Measurements from ENCODE around the gene FBXL5.
A peak's percentile ranks its signal among the peaks of the same experiment; 100 is the strongest.

FBXL5 gene

GRCh38 chr4:15681067-15681371, 25.9 kb upstream of the FBXL5 start:
- FAIRE-seq: no peak
- DNase-seq (ENCODE audit: extremely low spot score, insufficient read length, low read depth): no peak

GRCh38 chr4:15677507-15677988, 22.4 kb upstream of the FBXL5 start:
- DNase-seq (ENCODE audit: extremely low spot score, insufficient read length, low read depth): no peak
- FAIRE-seq: peak; percentile 59

DNA sequence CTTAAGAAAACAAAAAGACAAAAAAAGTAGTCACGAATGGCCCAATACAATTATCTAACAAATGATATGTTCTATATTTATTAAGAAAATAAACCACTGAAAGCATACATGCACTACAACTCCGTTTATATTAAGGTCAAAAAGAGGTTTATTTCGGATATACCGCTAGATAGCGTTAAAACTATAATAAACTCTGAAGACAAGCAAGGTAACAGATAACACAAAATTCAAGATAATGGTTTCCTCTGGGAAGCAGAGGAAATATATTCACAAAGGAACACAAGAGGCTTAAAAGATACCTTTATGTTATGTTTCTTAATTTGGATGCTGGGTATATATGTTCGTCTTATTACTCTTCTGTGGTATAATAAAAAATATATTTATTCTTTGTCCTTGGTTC, 21.7 kb upstream of the FBXL5 start:
- no peak for DNase-seq (ENCODE audit: extremely low spot score, insufficient read length, low read depth)
- FAIRE-seq: no peak

GRCh38 chr4:15676039-15676438, 20.9 kb upstream of the FBXL5 start:
- DNase-seq (ENCODE audit: extremely low spot score, insufficient read length, low read depth): no peak
- peak; percentile 36 for FAIRE-seq

DNA sequence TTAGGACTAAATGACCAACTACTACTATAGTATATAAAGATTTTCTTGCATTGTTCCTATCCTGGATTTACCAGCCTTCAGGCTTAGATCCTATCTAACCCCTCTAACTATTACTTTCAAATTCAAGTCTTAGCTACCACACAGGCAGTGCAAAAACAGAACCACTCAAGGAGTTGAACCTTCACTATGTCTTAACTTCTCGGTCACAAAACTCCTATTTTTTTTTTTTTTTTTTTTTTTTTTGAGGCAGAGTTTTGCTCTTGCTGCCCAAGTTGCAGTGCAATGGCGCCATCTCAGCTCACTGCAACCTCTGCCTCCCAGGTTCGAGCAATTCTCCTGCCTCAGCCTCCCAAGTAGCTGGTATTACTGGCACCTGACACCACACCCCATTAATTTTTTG, 20.2 kb upstream of the FBXL5 start:
- FAIRE-seq: no peak

DNA sequence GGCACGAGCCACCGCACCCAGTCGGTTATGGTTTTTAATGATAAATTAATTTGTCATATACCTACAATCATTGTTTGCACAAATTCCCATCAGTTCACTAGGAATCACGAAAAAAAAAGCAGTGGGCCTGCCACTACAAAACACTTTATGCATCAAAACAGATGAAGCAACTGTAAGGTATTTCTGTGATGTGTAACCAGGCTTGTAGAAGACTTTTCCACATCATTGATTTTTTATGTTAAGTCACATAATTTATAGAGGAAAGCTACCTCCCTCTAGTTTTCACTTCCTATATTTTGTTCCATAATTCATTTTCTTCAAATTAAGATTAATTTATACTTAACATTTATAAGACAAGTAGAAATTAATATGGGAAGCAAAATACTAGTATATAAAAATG, 19.8 kb upstream of the FBXL5 start:
- FAIRE-seq: no peak

More for the DNA sequence above, 20.2 kb upstream of the FBXL5 start:
- DNase-seq (ENCODE audit: extremely low spot score, insufficient read length, low read depth): no peak

GRCh38 chr4:15674046-15674445, 18.9 kb upstream of the FBXL5 start:
- no peak for DNase-seq (ENCODE audit: extremely low spot score, insufficient read length, low read depth)
- FAIRE-seq: no peak

More for the DNA sequence above, 19.8 kb upstream of the FBXL5 start:
- DNase-seq (ENCODE audit: extremely low spot score, insufficient read length, low read depth): no peak

DNA sequence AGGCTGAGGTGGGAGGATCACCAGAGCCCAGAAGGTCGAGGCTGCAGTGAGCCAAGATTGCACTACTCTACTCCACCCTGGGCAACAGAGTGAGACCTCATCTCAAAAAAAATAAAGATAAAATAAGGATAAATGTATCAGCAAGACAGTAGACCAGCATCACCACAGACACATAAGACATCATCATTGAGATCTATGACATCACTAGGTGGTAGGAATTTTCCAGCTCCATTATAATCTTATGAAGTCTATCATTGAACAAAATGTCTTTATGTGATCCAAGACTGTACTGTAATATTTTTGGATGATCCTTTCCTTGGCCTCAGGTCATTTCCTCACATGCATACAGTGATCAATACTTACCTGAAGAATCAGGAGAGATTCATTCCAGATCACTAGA, 18.2 kb upstream of the FBXL5 start:
- no peak for FAIRE-seq
- DNase-seq (ENCODE audit: extremely low spot score, insufficient read length, low read depth): no peak

DNA sequence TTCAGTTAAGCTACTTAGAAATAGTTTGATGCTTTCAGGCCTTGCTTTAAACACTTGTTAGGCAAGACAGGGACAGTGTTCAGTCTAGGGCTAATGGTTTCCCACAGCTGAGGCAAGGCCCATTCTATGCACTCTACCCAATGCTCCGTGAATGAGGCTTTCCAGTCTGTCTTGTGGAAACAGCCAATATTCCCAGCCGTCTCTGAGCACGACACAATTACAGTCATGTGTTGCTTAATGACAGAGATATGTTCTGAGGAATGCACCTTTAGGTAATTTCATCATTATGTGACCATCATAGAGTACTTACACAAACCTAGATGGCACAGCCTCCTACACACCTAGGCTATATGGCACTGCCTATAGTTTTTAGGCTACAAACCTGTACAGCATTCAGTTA, 16.9 kb upstream of the FBXL5 start:
- FAIRE-seq (no peak), DNase-seq (ENCODE audit: extremely low spot score, insufficient read length, low read depth) (no peak)

- FAIRE-seq: no peak
Observed at GRCh38 chr4:15670576-15670975, 15.4 kb upstream of the FBXL5 start.

DNA sequence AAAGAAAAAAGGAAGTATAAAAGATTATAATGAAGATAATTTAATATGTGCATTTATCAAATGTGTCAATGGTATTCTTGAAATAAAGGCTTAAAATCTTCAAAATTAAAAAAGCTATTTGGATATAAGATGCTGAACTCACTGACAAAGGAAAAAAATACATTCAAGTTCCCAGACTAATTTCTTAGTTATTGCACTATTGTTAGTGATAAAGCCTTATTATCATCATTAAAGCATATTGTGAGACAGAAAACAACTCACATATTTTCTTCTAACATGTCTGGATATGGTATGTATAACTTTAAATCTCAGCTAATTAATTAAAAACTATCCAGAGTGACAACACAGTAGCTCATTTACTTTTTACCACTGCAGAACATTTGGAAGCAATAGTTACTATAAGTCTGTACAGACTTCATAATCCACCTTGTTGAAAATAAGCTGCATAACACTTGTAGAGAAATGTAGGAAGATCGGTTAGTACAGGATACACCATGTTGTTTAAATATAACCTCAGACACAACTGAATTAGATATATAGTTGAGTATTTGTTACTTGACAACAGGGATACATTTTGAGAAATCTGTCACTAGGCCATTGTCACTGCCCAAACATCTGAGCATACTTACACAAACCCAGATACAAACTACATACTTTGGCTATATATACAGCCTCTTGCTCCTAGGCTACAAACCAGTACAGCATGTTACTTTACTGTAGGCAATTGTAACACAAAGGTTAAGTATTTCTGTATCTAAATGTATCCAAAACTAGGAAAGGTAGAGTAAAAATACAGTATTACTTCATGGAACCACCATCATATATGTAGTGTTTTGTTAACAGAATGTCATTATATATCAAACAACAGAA, 13.6 kb upstream of the FBXL5 start:
- FAIRE-seq: no peak

More at GRCh38 chr4:15670576-15670975, 15.4 kb upstream of the FBXL5 start:
- DNase-seq (ENCODE audit: extremely low spot score, insufficient read length, low read depth): no peak

DNA sequence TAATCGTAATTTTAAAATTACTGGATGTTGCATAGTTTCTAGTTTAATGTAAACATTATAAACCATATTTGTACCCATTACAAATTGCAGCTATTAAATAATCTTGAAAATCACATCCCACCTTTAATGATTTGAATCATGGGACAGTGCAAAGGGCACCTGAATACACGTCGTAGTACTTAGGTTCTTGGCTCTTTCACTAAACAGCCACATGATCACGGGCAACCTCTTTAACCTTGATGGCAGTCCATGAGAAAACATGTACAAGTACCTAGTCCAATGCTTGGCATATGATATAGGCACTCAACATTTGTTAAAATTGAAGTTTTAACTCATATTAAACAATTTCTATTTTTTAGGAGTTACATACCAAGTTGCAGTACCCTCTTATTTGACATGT, 11.8 kb upstream of the FBXL5 start:
- DNase-seq (ENCODE audit: extremely low spot score, insufficient read length, low read depth): no peak
- no peak for FAIRE-seq

More for the DNA sequence above, 13.6 kb upstream of the FBXL5 start:
- no peak for DNase-seq (ENCODE audit: extremely low spot score, insufficient read length, low read depth)

DNA sequence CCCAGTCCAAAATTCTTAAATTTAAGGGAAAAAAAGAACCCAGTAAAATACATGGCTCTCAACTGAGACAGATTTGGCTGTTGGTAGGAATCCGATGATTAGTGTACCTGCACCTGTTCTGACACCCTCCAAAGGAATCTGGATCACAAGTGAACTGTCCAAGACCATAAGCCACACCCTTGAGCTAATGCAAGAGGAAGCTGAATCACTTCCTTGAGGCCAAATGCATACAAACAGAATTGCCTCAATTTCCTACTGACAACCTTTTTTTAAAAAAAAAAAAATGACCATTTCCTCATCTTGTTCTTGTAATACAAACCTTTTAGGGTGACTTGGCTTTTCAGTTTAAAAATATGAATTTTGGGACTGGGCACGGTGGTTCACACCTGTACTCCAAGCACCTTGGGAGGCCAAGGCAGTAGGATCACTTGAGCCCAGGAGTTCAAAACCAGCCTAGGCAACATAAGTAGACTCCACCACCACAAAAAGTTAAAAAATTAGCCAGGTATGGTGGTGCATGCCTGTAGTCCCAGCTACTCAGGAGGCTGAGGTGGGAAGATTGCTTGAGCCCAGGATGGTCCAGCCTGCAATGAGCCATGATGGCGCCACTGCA, 10.7 kb upstream of the FBXL5 start:
- DNase-seq (ENCODE audit: extremely low spot score, insufficient read length, low read depth): no peak
- FAIRE-seq: no peak

GRCh38 chr4:15659768-15660570, 4.8 kb upstream of the FBXL5 start:
- DNase-seq (ENCODE audit: extremely low spot score, insufficient read length, low read depth) (no peak), FAIRE-seq (no peak)

DNA sequence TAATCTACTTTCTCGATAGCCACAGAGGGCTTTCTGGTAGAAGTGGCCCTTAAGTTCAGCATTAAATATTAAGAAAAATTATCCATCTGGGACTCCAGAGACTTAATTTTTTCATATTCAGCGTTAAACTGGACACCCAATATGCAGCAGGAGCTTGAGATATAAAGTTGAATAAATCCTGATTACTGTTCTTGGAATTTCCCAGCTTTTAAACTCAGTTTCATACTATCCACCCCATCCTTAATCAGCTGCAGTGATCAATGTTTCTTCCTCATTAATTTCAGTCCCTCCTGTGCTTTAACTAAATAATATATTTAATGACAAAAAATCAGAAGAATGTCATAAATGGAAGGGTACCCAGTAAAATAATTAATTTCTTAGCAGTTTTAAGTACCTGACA, 3.6 kb upstream of the FBXL5 start:
- DNase-seq (ENCODE audit: extremely low spot score, insufficient read length, low read depth): no peak
- no peak for FAIRE-seq

DNA sequence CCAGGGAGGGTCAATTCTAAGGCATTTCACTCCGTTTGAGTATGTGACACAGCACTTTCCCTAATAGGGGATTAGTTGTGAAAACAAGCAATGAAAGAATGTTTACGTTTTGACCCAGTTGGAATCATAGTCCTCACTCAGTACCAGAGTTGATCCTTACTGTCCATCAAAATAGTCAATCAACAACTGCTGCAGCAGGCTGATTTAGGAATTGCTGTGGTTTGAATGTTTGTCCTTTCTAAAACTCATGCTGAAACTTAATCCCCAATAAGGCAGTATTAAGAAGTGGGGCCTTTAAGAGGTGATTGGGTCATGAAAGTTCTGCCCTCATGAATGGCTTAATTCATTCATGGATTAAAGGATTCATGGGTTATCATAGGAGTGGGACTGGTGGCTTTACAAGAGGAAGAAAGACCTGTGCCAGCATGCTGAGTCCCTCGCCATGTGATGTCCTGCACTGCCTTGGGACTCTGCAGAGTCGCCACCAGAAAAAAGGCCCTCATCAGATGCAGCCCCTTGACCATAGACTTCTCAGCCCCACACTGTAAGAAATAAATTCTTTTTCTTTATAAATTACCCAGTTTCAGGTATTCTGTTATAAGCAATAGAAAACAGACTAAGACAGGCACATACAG, 3.1 kb upstream of the FBXL5 start:
- DNase-seq (ENCODE audit: extremely low spot score, insufficient read length, low read depth): no peak
- FAIRE-seq: no peak

DNA sequence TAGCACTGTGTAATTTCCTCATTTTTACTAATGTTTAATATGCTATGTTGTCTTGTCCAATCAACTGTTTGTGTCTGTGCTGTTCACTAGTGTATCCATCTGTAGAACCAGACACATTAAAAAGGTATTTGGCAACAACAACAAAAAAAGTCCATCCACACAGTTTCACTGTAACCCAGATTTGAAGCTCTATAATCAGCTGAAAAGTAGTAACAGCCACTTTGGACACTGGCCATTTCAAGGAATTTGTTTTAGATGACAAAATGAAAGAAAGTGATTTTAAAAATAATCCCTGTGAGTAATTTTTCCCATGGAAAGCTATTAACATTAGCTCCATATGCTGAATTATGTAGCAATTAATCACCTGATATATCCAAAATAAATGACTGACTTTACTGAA, 2.2 kb upstream of the FBXL5 start:
- FAIRE-seq: no peak
- no peak for DNase-seq (ENCODE audit: extremely low spot score, insufficient read length, low read depth)

- no peak for FAIRE-seq
Observed at GRCh38 chr4:15656038-15656470, 897 bp upstream of the FBXL5 start.

GRCh38 chr4:15654593-15655222, 449 bp downstream of the FBXL5 start:
- FAIRE-seq (peak; percentile 48), DNase-seq (ENCODE audit: extremely low spot score, insufficient read length, low read depth) (peak; percentile 9)

More at GRCh38 chr4:15656038-15656470, 897 bp upstream of the FBXL5 start:
- DNase-seq (ENCODE audit: extremely low spot score, insufficient read length, low read depth): no peak

Measured in GM18507 (cell line).